ENCODE measurements around the gene TSEN34.

DNA sequence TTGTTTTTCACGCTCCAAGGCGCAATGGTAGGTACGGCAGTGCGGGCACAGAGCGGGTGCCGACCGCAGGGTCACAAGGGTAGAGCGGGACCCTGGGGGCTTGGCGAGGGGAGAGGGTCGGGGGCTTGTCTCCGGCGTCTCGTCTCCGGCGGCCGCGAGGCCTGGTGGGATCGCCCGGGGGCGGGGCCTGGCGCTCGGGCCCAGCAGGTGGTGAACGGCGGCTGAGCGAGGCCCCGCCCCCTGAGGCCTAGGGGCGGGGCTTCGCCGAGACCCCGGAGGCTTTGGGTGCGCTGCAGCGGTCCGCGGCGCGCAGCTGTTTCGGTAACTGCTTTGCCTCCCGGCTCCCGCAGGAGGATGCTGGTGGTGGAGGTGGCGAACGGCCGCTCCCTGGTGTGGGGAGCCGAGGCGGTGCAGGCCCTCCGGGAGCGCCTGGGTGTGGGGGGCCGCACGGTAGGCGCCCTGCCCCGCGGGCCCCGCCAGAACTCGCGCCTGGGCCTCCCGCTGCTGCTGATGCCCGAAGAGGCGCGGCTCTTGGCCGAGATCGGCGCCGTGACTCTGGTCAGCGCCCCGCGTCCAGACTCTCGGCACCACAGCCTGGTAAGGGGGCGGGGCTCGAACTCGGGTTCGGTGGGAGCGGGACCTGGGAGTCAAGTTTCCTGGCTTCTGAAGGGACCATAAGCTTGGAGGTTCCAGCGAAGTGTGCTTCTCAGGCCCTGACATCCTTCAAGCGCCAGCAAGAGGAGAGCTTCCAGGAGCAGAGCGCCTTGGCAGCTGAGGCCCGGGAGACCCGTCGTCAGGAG is at the start of gene TSEN34:
- TF ChIP-seq CHD2 (IDR thresholded peaks at IDR 0.05; ENCODE audit: low read length, partially characterized antibody) = no peak
- TF ChIP-seq, protein P1, sequence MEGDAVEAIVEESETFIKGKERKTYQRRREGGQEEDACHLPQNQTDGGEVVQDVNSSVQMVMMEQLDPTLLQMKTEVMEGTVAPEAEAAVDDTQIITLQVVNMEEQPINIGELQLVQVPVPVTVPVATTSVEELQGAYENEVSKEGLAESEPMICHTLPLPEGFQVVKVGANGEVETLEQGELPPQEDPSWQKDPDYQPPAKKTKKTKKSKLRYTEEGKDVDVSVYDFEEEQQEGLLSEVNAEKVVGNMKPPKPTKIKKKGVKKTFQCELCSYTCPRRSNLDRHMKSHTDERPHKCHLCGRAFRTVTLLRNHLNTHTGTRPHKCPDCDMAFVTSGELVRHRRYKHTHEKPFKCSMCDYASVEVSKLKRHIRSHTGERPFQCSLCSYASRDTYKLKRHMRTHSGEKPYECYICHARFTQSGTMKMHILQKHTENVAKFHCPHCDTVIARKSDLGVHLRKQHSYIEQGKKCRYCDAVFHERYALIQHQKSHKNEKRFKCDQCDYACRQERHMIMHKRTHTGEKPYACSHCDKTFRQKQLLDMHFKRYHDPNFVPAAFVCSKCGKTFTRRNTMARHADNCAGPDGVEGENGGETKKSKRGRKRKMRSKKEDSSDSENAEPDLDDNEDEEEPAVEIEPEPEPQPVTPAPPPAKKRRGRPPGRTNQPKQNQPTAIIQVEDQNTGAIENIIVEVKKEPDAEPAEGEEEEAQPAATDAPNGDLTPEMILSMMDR (IDR thresholded peaks at IDR 0.05) = no peak
- peak; percentile 56 for TF ChIP-seq POLR2AphosphoS5 (IDR thresholded peaks at IDR 0.05; ENCODE audit: low read depth, low read length)
- TF ChIP-seq FOXM1 (IDR thresholded peaks at IDR 0.05; ENCODE audit: low read depth) = no peak
- no peak for TF ChIP-seq ZBTB33 (IDR thresholded peaks at IDR 0.05; ENCODE audit: borderline replicate concordance, low read depth)
- no peak for TF ChIP-seq EZH2phosphoT487 (IDR thresholded peaks at IDR 0.05; ENCODE audit: borderline replicate concordance, low read depth)
- TF ChIP-seq YY1 (IDR thresholded peaks at IDR 0.05; ENCODE audit: low read depth) = no peak
- no peak for TF ChIP-seq EP300 (IDR thresholded peaks at IDR 0.05; ENCODE audit: borderline replicate concordance in 1 of 2, low read depth in 1 of 2, low read length in 1 of 2)
- no peak for TF ChIP-seq JUND (IDR thresholded peaks at IDR 0.05)
- TF ChIP-seq RFX5 (IDR thresholded peaks at IDR 0.05; ENCODE audit: low read length) = 0 out of 2 replicates have a peak, but pooled peaks have one; percentile 4
- no peak for TF ChIP-seq REST (IDR thresholded peaks at IDR 0.05; ENCODE audit: low read depth, low read length)
